Mesenchymal stem cell (in vitro differentiated cells and primary cell): Measurements from ENCODE around the gene PLAC1.

Source experiments
- DNase-seq: peaks from one replicate; pipeline ENCODE4 v3.0.0-alpha.2; 2013
- H2AFZ ChIP-seq: one replicate; pipeline ENCODE4 v1.6.1; 2013; ENCODE audit warnings: low read depth, mild to moderate bottlenecking, control low read depth, inconsistent platforms, low read length, moderate library complexity
- H2AK5ac ChIP-seq: 2 replicates; pipeline ENCODE4 v1.6.1; 2013; ENCODE audit warnings: low read length, moderate library complexity, mild to moderate bottlenecking, inconsistent platforms; ENCODE audit not compliant: severe bottlenecking
- H2BK120ac ChIP-seq: one replicate; pipeline ENCODE4 v1.6.1; 2013; ENCODE audit warnings: low read depth, mild to moderate bottlenecking, inconsistent platforms, low read length, moderate library complexity
- H2BK12ac ChIP-seq, 2 experiments: one replicate each; pipeline ENCODE4 v1.6.1; 2013; ENCODE audit warnings: inconsistent platforms in 2 of 2, low read length in 2 of 2, mild to moderate bottlenecking in 2 of 2, moderate library complexity in 2 of 2, control low read depth in 1 of 2
- H2BK15ac ChIP-seq: one replicate; pipeline ENCODE4 v1.6.1; 2013; ENCODE audit warnings: mild to moderate bottlenecking, low read depth, inconsistent platforms; ENCODE audit not compliant: poor library complexity, severe bottlenecking
- H2BK5ac ChIP-seq: 2 replicates; pipeline ENCODE4 v1.6.1; 2013; ENCODE audit warnings: low read depth, mild to moderate bottlenecking, low read length, control low read depth, inconsistent platforms; ENCODE audit not compliant: poor library complexity, severe bottlenecking
- H3K14ac ChIP-seq, 2 experiments: one replicate each; pipeline ENCODE4 v1.6.1; 2013; ENCODE audit warnings: inconsistent platforms in 2 of 2, low read length in 2 of 2, control low read depth in 1 of 2, mild to moderate bottlenecking in 1 of 2, moderate library complexity in 1 of 2
- H3K18ac ChIP-seq, 2 experiments: one replicate each; pipeline ENCODE4 v1.6.1; 2013; ENCODE audit warnings: inconsistent platforms in 2 of 2, low read length in 2 of 2, control low read depth in 1 of 2, low read depth in 1 of 2, mild to moderate bottlenecking in 1 of 2
- H3K23ac ChIP-seq, 2 experiments: one replicate each; pipeline ENCODE4 v1.6.1; 2013; ENCODE audit warnings: inconsistent platforms in 2 of 2, low read length in 2 of 2, mild to moderate bottlenecking in 2 of 2, moderate library complexity in 2 of 2, control low read depth in 1 of 2
- H3K27ac ChIP-seq: 2 replicates; pipeline ENCODE4 v1.5.1; 2013; ENCODE audit warnings: mild to moderate bottlenecking, moderate library complexity, low read length, control low read depth, inconsistent platforms; ENCODE audit not compliant: poor library complexity, severe bottlenecking
- H3K27me3 ChIP-seq, 2 experiments: 2 replicates each; pipeline versions ENCODE4 v1.6.1 to v1.7.0; 2013; ENCODE audit warnings: low read length in 2 of 2, mild to moderate bottlenecking in 2 of 2, moderate library complexity in 2 of 2, control low read depth in 1 of 2, inconsistent platforms in 1 of 2; ENCODE audit not compliant: control insufficient read depth in 1 of 2, insufficient read depth in 1 of 2
- H3K36me3 ChIP-seq, 2 experiments: 2 replicates each; pipeline versions ENCODE4 v1.6.1 to v1.7.0; 2013; ENCODE audit warnings: low read length in 2 of 2, control low read depth in 1 of 2, inconsistent platforms in 1 of 2, low read depth in 1 of 2, mild to moderate bottlenecking in 1 of 2; ENCODE audit not compliant: insufficient read depth in 2 of 2, control insufficient read depth in 1 of 2
- H3K4ac ChIP-seq, 2 experiments: one replicate each; pipeline ENCODE4 v1.6.1; 2013; ENCODE audit warnings: inconsistent platforms in 2 of 2, low read length in 2 of 2, mild to moderate bottlenecking in 2 of 2, moderate library complexity in 2 of 2, control low read depth in 1 of 2, low read depth in 1 of 2
- H3K4me1 ChIP-seq: 2 replicates; pipeline ENCODE4 v1.6.1; 2013; ENCODE audit warnings: low read depth, low read length, control low read depth; ENCODE audit not compliant: control insufficient read depth, insufficient read depth
- H3K4me2 ChIP-seq: 2 replicates; pipeline ENCODE4 v1.6.1; 2013; ENCODE audit warnings: low read length, mild to moderate bottlenecking, inconsistent platforms; ENCODE audit not compliant: poor library complexity, severe bottlenecking
- H3K4me3 ChIP-seq, 2 experiments: 2 replicates each; pipeline versions ENCODE4 v1.5.1 to v1.7.0; 2013; ENCODE audit warnings: low read length in 2 of 2, mild to moderate bottlenecking in 2 of 2, control low read depth in 1 of 2, low read depth in 1 of 2; ENCODE audit not compliant: insufficient read depth in 1 of 2
- H3K79me1 ChIP-seq: replicated peaks from 2 replicates; pipeline ENCODE4 v1.6.1; 2013; ENCODE audit warnings: mild to moderate bottlenecking, control low read depth, low read length, inconsistent platforms; ENCODE audit not compliant: poor library complexity, severe bottlenecking
- H3K9ac ChIP-seq: 2 replicates; pipeline ENCODE4 v1.7.0; 2013; ENCODE audit warnings: mild to moderate bottlenecking, low read length, moderate library complexity
- H3K9me3 ChIP-seq: 2 replicates; pipeline ENCODE4 v1.7.0; 2013; ENCODE audit warnings: mild to moderate bottlenecking, low read length; ENCODE audit not compliant: control insufficient read depth
- H4K8ac ChIP-seq: one replicate; pipeline ENCODE4 v1.6.1; 2013; ENCODE audit warnings: inconsistent platforms, mild to moderate bottlenecking, low read length, moderate library complexity
- H4K91ac ChIP-seq: one replicate; pipeline ENCODE4 v1.6.1; 2013; ENCODE audit warnings: mild to moderate bottlenecking, low read length, inconsistent platforms
- WGBS: methylation state at CpG from one replicate; pipeline ENCODE4 v1.1.7; 2013; ENCODE audit warnings: mixed read lengths; 5-methylcytosine and 5-hydroxymethylcytosine counted together

Gene PLAC1

DNA sequence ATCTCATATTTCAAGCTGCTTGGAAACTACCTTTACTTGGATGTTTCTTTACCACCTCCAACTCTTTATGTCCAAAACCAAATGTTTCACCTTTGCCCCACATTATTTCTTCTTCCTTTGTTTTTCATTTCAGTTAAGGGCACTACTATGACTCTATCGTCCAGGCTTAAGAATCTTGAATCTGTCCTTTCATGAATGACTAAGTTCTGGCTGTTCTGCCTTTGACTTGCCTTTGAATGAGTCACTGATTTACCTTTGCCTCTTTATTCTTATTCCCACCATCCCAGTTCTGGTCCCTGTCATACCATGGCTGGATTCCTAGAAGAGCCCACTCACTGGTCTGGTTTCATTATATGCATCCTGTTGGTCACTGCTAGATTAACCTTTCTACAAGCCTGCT lies 30.6 kb upstream of the PLAC1 start:
- Histone ChIP-seq H3K36me3 (no peaks in the 10 kb centered on the region), H3K27ac (no peak overlapping the region), H2BK120ac (no peak overlapping the region), H3K14ac (no peak overlapping the region), H3K4ac (no peak overlapping the region), H3K79me1 (no peaks in the 10 kb centered on the region), H3K9me3 (no peaks in the 10 kb centered on the region), H3K23ac (no peak overlapping the region), H4K91ac (no peak overlapping the region), H3K18ac (no peak overlapping the region), H2BK12ac (no peak overlapping the region), H3K27me3 (no peaks in the 10 kb centered on the region), H2BK5ac (no peak overlapping the region), H2AK5ac (no peak overlapping the region), H3K4me3 (no peak overlapping the region), H3K4me1 (no peaks in the 10 kb centered on the region), H3K9ac (no peak overlapping the region), H4K8ac (no peak overlapping the region), H3K4me2 (no peak overlapping the region), H2BK15ac (no peak overlapping the region), H2AFZ (no peak overlapping the region)
- DNase-seq, result peak; percentile 29
- 31% methylated on average over 1 of the region's 1 CpG for WGBS

DNA sequence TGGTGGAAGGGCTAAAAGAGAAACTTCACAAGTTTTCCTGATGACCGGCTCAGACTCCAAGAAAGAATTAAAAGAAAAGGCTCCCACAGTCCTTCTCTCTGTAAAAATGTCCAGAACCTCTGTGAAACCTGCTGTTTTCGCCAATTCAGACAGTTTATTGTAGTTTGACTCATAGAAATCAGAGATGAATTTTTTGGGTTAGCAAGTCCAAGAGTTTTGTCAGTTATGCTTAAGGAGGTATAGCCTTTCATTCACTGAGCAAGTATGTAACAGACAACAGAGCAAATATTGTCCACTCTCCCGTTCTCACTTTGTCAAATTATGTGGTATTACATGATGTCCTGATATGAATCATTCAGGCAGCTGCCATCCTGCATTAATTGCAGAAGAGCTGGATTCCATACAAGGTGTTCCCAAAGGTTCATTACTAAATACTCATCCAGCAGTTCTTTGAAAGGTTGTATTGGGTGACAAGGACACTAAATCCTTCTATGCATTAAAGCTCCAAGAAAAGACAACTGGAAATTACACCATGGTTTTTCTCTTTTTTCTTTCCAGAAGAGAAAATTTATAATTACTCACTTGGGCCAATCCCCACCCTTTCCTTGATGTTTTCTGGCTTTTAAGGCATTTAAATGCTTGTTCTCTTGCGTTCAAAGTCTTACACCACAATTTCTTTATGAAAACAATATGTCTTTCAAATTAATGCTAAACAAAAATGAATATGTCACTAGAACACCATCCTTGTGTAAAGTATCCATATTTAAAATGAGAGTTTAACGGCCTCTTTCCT lies 30.0 kb upstream of the PLAC1 start:
- H3K23ac ChIP-seq, result no peak overlapping the region
- H3K9me3 ChIP-seq, result no peaks in the 10 kb centered on the region
- H2AFZ ChIP-seq, result no peak overlapping the region
- no peak overlapping the region for H4K91ac ChIP-seq
- H2BK12ac ChIP-seq, result no peak overlapping the region
- 100% methylated on average over 2 of the region's 5 CpGs for WGBS
- no peak overlapping the region for H3K9ac ChIP-seq
- no peak overlapping the region for H2BK15ac ChIP-seq
- H2AK5ac ChIP-seq, result no peak overlapping the region
- no peak overlapping the region for H3K4me3 ChIP-seq
- H3K79me1 ChIP-seq, result no peaks in the 10 kb centered on the region
- H2BK5ac ChIP-seq, result no peak overlapping the region
- H3K4ac ChIP-seq, result no peak overlapping the region
- no peak overlapping the region for H3K18ac ChIP-seq
- no peaks in the 10 kb centered on the region for H3K4me1 ChIP-seq
- H2BK120ac ChIP-seq, result no peak overlapping the region
- no peak for DNase-seq
- no peaks in the 10 kb centered on the region for H3K27me3 ChIP-seq
- H3K36me3 ChIP-seq, result no peaks in the 10 kb centered on the region
- no peak overlapping the region for H3K4me2 ChIP-seq
- no peak overlapping the region for H3K27ac ChIP-seq
- no peak overlapping the region for H4K8ac ChIP-seq
- H3K14ac ChIP-seq, result no peak overlapping the region

DNA sequence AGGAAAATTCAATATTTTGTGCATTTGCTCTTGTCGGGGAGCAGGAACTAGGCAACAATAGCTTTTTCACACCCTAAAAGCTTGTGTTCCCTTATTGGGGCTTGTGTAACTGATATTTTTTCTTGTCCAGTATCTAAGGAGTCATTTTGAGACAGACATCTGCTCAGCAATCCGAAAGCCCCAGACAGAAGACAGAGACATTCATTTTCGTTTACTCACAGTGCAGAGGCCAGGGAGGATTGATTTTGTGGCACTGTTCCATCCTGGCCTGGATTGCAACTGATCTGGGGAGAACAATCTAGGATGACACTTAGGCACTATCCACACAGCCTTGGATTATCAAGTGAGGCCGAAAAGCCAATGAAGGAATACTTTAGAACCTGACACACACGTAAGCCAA lies 27.4 kb upstream of the PLAC1 start:
- H2BK5ac ChIP-seq, result no peak overlapping the region
- DNase-seq, result peak; percentile 65
- H3K4me1 ChIP-seq, result no peaks in the 10 kb centered on the region
- H2BK12ac ChIP-seq, result no peak overlapping the region
- H3K36me3 ChIP-seq, result no peaks in the 10 kb centered on the region
- H3K79me1 ChIP-seq, result no peaks in the 10 kb centered on the region
- H2AFZ ChIP-seq, result no peak overlapping the region
- H3K9me3 ChIP-seq, result no peaks in the 10 kb centered on the region
- H2BK120ac ChIP-seq, result no peak overlapping the region
- H3K27me3 ChIP-seq, result no peaks in the 10 kb centered on the region
- no peak overlapping the region for H3K4ac ChIP-seq
- no peak overlapping the region for H4K8ac ChIP-seq
- H2BK15ac ChIP-seq, result no peak overlapping the region
- H4K91ac ChIP-seq, result no peak overlapping the region
- H3K27ac ChIP-seq, result no peak overlapping the region
- no peak overlapping the region for H3K14ac ChIP-seq
- H3K18ac ChIP-seq, result no peak overlapping the region
- no peak overlapping the region for H3K4me2 ChIP-seq
- no peak overlapping the region for H2AK5ac ChIP-seq
- no peak overlapping the region for H3K4me3 ChIP-seq
- no peak overlapping the region for H3K9ac ChIP-seq
- no peak overlapping the region for H3K23ac ChIP-seq
- 69% methylated on average over 4 of the region's 5 CpGs for WGBS

DNA sequence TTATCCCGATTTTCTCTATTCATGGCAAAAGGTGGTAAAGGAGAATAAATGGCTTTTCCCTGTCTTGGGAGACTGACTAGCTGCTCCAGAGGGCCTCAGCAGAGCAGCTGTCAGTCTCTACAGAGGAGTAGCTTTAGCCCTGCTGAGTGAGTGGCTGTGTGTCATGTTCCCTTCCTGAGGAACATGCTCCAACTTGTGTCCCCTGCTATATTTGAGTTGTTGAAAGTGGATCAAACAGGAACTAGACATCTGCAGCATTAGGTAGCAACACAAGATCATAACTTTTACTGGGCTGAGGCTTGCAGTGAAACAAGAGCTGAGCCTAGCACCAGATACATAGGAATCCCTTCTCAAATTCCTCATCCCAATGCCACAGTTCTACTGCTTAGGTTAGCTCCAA lies 26.7 kb upstream of the PLAC1 start:
- WGBS, result 91% methylated on average over 1 of the region's 1 CpG
- no peaks in the 10 kb centered on the region for H3K9me3 ChIP-seq

More for the DNA sequence above, 26.7 kb upstream of the PLAC1 start:
- no peak for DNase-seq
- Histone ChIP-seq H2AFZ (no peak overlapping the region), H2BK120ac (no peak overlapping the region), H3K9ac (no peak overlapping the region), H2AK5ac (no peak overlapping the region), H3K4me2 (no peak overlapping the region), H2BK5ac (no peak overlapping the region), H4K91ac (no peak overlapping the region), H3K36me3 (no peaks in the 10 kb centered on the region), H3K18ac (no peak overlapping the region), H2BK12ac (peak overlapping the region in 1 of 2 experiments; percentile 11), H3K27ac (no peak overlapping the region), H3K4me3 (no peak overlapping the region), H3K4me1 (no peaks in the 10 kb centered on the region), H3K4ac (no peak overlapping the region), H3K14ac (no peak overlapping the region), H4K8ac (no peak overlapping the region), H2BK15ac (no peak overlapping the region), H3K79me1 (no peaks in the 10 kb centered on the region), H3K27me3 (no peaks in the 10 kb centered on the region), H3K23ac (no peak overlapping the region)
